IMR-90 (cell line): Measurements from ENCODE around the gene ZNF280C. TPM values are rescaled to one million over a fixed set of nuclear protein-coding genes. Genes with fewer than 3 reads are reported as not detected.

ENCODE experiments used
- ATAC-seq: fragments of 200-7000 bp; cut with Tn5 transposase; 2 replicates; pipeline ENCODE4 v1.9.1; 2020; ENCODE audit warnings: low read depth, mild to moderate bottlenecking, moderate library complexity
- BruUV-seq: library from RNA; stranded (reverse); fragments of 400-500 nt; replicated peaks from 2 replicates; lab custom pipeline; 2021; lab: Mats Ljungman, UMichigan
- CTCF ChIA-PET: fragments of 300-600 bp; formaldehyde crosslinking; extraction: SDS; loops from one replicate; lab custom pipeline; 2021; ENCODE audit warnings: antibody characterized with exemption; lab: Yijun Ruan, JAX
- POLR2A ChIA-PET: fragments of 300-600 bp; sonication (Branson Sonifier 250); formaldehyde crosslinking; loops from one replicate; lab custom pipeline; 2022; ENCODE audit warnings: antibody characterized with exemption; ENCODE audit not compliant: unreplicated experiment; lab: Charles Lee
- DNase-seq: peaks from one replicate; pipeline ENCODE4 v3.0.0; 2013
- H2AFZ ChIP-seq: replicated peaks from 2 replicates; pipeline ENCODE3; 2013; ENCODE audit warnings: low read length, mild to moderate bottlenecking; ENCODE audit not compliant: poor library complexity
- H2AK5ac ChIP-seq: 2 replicates; pipeline ENCODE4 v1.6.1; 2013; ENCODE audit warnings: low read depth, low read length, inconsistent platforms
- H2AK9ac ChIP-seq: replicated peaks from 2 replicates; pipeline ENCODE3; 2013; ENCODE audit warnings: mild to moderate bottlenecking, low read depth, low read length, moderate library complexity; ENCODE audit not compliant: poor library complexity
- H2BK120ac ChIP-seq: 2 replicates; pipeline ENCODE4 v1.6.1; 2013; ENCODE audit warnings: low read depth, low read length, inconsistent platforms
- H2BK15ac ChIP-seq: 3 replicates; pipeline ENCODE4 v1.6.1; 2013; ENCODE audit warnings: low read depth, low read length, inconsistent platforms
- H2BK20ac ChIP-seq: 2 replicates; pipeline ENCODE4 v1.6.1; 2013; ENCODE audit warnings: low read depth, mild to moderate bottlenecking, inconsistent platforms, low read length, moderate library complexity
- H2BK5ac ChIP-seq: 2 replicates; pipeline ENCODE4 v1.6.1; 2013; ENCODE audit warnings: mild to moderate bottlenecking, low read depth, low read length, inconsistent platforms; ENCODE audit not compliant: poor library complexity, severe bottlenecking
- H3K14ac ChIP-seq: replicated peaks from 2 replicates; pipeline ENCODE4 v1.6.1; 2013; ENCODE audit warnings: low read depth, low read length, inconsistent platforms
- H3K18ac ChIP-seq: 2 replicates; pipeline ENCODE4 v1.6.1; 2013; ENCODE audit warnings: low read depth, low read length, control low read depth
- H3K23ac ChIP-seq: 2 replicates; pipeline ENCODE4 v1.6.1; 2013; ENCODE audit warnings: low read depth, low read length, inconsistent platforms
- H3K27ac ChIP-seq: 2 replicates; pipeline ENCODE4 v1.5.1; 2013; ENCODE audit warnings: mild to moderate bottlenecking, control low read depth, low read length; ENCODE audit not compliant: insufficient read depth
- H3K27me3 ChIP-seq: 2 replicates; pipeline ENCODE4 v1.6.1; 2013; ENCODE audit warnings: low read length; ENCODE audit not compliant: control insufficient read depth, insufficient read depth
- H3K36me3 ChIP-seq: 2 replicates; pipeline ENCODE4 v1.6.1; 2013; ENCODE audit warnings: low read length, mixed read lengths; ENCODE audit not compliant: control insufficient read depth, insufficient read depth
- H3K4ac ChIP-seq: 2 replicates; pipeline ENCODE4 v1.6.1; 2013; ENCODE audit warnings: low read depth, low read length, inconsistent platforms
- H3K4me1 ChIP-seq: 2 replicates; pipeline ENCODE4 v1.6.1; 2013; ENCODE audit warnings: low read length, mixed read lengths; ENCODE audit not compliant: control insufficient read depth, insufficient read depth
- H3K4me2 ChIP-seq: 2 replicates; pipeline ENCODE4 v1.6.1; 2013; ENCODE audit warnings: low read depth, mild to moderate bottlenecking, control low read depth, low read length, moderate library complexity
- H3K4me3 ChIP-seq: 2 replicates; pipeline ENCODE4 v1.5.1; 2013; ENCODE audit warnings: low read depth, mild to moderate bottlenecking, control low read depth, low read length, moderate library complexity; ENCODE audit not compliant: insufficient read depth
- H3K56ac ChIP-seq: 2 replicates; pipeline ENCODE4 v1.6.1; 2013; ENCODE audit warnings: low read length, inconsistent platforms; ENCODE audit not compliant: insufficient read depth; ENCODE audit errors: extremely low read depth
- H3K79me1 ChIP-seq, 2 experiments: 2 replicates each; pipeline ENCODE4 v1.6.1; 2013; ENCODE audit warnings: low read length in 2 of 2, inconsistent platforms in 1 of 2, low read depth in 1 of 2
- H3K9ac ChIP-seq: 2 replicates; pipeline ENCODE4 v1.6.1; 2013; ENCODE audit warnings: low read depth, low read length, control low read depth
- H3K9me1 ChIP-seq: 2 replicates; pipeline ENCODE4 v1.6.1; 2013; ENCODE audit warnings: low read length, inconsistent platforms; ENCODE audit not compliant: insufficient read depth
- H3K9me3 ChIP-seq: 2 replicates; pipeline ENCODE4 v1.6.1; 2013; ENCODE audit warnings: low read length; ENCODE audit not compliant: control insufficient read depth, insufficient read depth
- H4K20me1 ChIP-seq: 2 replicates; pipeline ENCODE4 v1.6.1; 2013; ENCODE audit warnings: low read length, inconsistent platforms; ENCODE audit not compliant: insufficient read depth
- H4K5ac ChIP-seq: 2 replicates; pipeline ENCODE4 v1.6.1; 2013; ENCODE audit warnings: mild to moderate bottlenecking, low read depth, low read length, control low read depth
- H4K8ac ChIP-seq, 2 experiments: 2 replicates each; pipeline ENCODE4 v1.6.1; 2013; ENCODE audit warnings: low read depth in 2 of 2, low read length in 2 of 2, control low read depth in 1 of 2, inconsistent platforms in 1 of 2
- H4K91ac ChIP-seq: 2 replicates; pipeline ENCODE4 v1.6.1; 2013; ENCODE audit warnings: low read depth, low read length, inconsistent platforms; ENCODE audit not compliant: insufficient read depth
- CEBPB ChIP-seq: IDR thresholded peaks from 2 replicates; pipeline ENCODE4 v1.6.1; 2012; ENCODE audit warnings: low read depth, low read length, improper control_type of control experiment
- CTCF ChIP-seq: conservative IDR thresholded peaks from 2 replicates; pipeline ENCODE4 v1.5.1; 2012; ENCODE audit warnings: mild to moderate bottlenecking, low read depth, low read length, improper control_type of control experiment
- ELK1 ChIP-seq: fragments of 150-350 bp; IDR thresholded peaks from 2 replicates; pipeline ENCODE4 v1.6.1; 2016; ENCODE audit warnings: low read depth, mild to moderate bottlenecking, low read length, moderate library complexity, borderline replicate concordance
- MAFK ChIP-seq: IDR thresholded peaks from 2 replicates; pipeline ENCODE4 v1.6.1; 2012; ENCODE audit warnings: low read depth, low read length, improper control_type of control experiment
- MAZ ChIP-seq: IDR thresholded peaks from 2 replicates; pipeline ENCODE4 v1.6.1; 2012; ENCODE audit warnings: low read depth, mild to moderate bottlenecking, low read length, improper control_type of control experiment, moderate library complexity, borderline replicate concordance
- MXI1 ChIP-seq: IDR thresholded peaks from 2 replicates; pipeline ENCODE4 v1.6.1; 2012; ENCODE audit warnings: low read depth, mild to moderate bottlenecking, low read length, moderate library complexity, borderline replicate concordance
- NFE2L2 ChIP-seq: fragments of 150-350 bp; IDR thresholded peaks from 2 replicates; pipeline ENCODE4 v1.6.1; 2016; ENCODE audit warnings: low read depth, mild to moderate bottlenecking, low read length
- RAD21 ChIP-seq: IDR thresholded peaks from 2 replicates; pipeline ENCODE4 v1.6.1; 2012; ENCODE audit warnings: low read length, improper control_type of control experiment
- RCOR1 ChIP-seq: IDR thresholded peaks from 2 replicates; pipeline ENCODE4 v1.6.1; 2012; ENCODE audit warnings: mild to moderate bottlenecking, low read length, improper control_type of control experiment; ENCODE audit not compliant: insufficient replicate concordance
- RFX5 ChIP-seq: IDR thresholded peaks from 2 replicates; pipeline ENCODE4 v1.8.0; 2012; ENCODE audit warnings: low read depth, mild to moderate bottlenecking, low read length, moderate library complexity
- SMC3 ChIP-seq: fragments of 150-350 bp; IDR thresholded peaks from 2 replicates; pipeline ENCODE4 v1.6.1; 2016; ENCODE audit warnings: low read depth, mild to moderate bottlenecking, antibody characterized with exemption, low read length, moderate library complexity
- USF2 ChIP-seq: fragments of 150-350 bp; IDR thresholded peaks from 2 replicates; pipeline ENCODE4 v1.6.1; 2017; ENCODE audit warnings: mild to moderate bottlenecking, antibody characterized with exemption, low read length, low read depth
- WGBS, 2 experiments: methylation state at CpG; one replicate each; pipeline versions ENCODE4 v1.1.5 to v1.1.7; 2013; ENCODE audit warnings: missing lambda C conversion rate in 2 of 2; ENCODE audit not compliant: insufficient read length in 1 of 2; ENCODE audit errors: extremely low coverage in 2 of 2; 5-methylcytosine and 5-hydroxymethylcytosine counted together
- dilution Hi-C: fragments of 300-500 bp; cut with HindIII; formaldehyde crosslinking; loops from one replicate; pipeline ENCODE4 v1.14.3; 2018; ENCODE audit warnings: low sequenced_read_pairs; ENCODE audit not compliant: unreplicated experiment
- in situ Hi-C: fragments of 300-500 bp; cut with MboI; formaldehyde crosslinking; loops from 3 replicates; pipeline ENCODE4 v1.14.3; 2019; ENCODE audit warnings: low sequenced_read_pairs, inconsistent platforms, mixed read lengths
- intact Hi-C: fragments of 100-400 bp; cut with micrococcal nuclease; formaldehyde crosslinking; loops from 2 replicates; pipeline ENCODE4 v1.10.0; 2022
- polyA plus RNA-seq, 3 experiments: library from polyadenylated mRNA; depleted of rRNA; stranded (reverse); fragments of >200 nt; gene quantifications; 2 replicates each; pipeline ENCODE4 v1.2.3, GENCODE V29; 2012; ENCODE audit warnings: low replicate concordance in 1 of 3
- total RNA-seq: library from RNA; depleted of rRNA; stranded (reverse); fragments of >200 nt; gene quantifications from 2 replicates; pipeline ENCODE4 v1.2.3, GENCODE V29; 2012

ZNF280C gene
- total and polyA plus RNA-seq, 2 of the 4 experiments (the other 2 are of a cell fraction): 3.1 to 4.5 TPM

- no peak overlapping the region for H2BK20ac ChIP-seq
- peak overlapping the region; percentile 91 for H2AK9ac ChIP-seq
- H3K23ac ChIP-seq: peak overlapping the region; percentile 71; the same call in 1 of the 2 replicates
- no peaks in the 10 kb centered on the region for H3K9me3 ChIP-seq
- peak overlapping the region; percentile 91 for H3K4me3 ChIP-seq
- TF ChIP-seq MAFK: no peak
- no peak for TF ChIP-seq CTCF
- TF ChIP-seq NFE2L2: no peak
- TF ChIP-seq MAZ: no peak
- TF ChIP-seq RFX5: no peak
- TF ChIP-seq MXI1: no peak
- no peak for TF ChIP-seq CEBPB
- TF ChIP-seq SMC3: no peak
- TF ChIP-seq USF2: no peak
- no peak for TF ChIP-seq ELK1
- no peak for TF ChIP-seq RAD21
- no peak for TF ChIP-seq RCOR1
- H4K5ac ChIP-seq: no peak overlapping the region
- H2BK120ac ChIP-seq: no peak overlapping the region
- H3K56ac ChIP-seq: peak overlapping the region; percentile 82; the same call in 1 of the 2 replicates
- peak overlapping the region; percentile 67 for H3K4ac ChIP-seq
- CTCF ChIA-PET: interaction anchor here (1.0 kb wide), 1 partner anchor 21 kb away, joined by 3 read pairs; no protein-coding TSS in a partner anchor
- intact Hi-C loops: loop anchor here (2.0 to 10.0 kb wide), 2 partner anchors 71 to 127 kb away; partner anchors contain the start of gene SLC25A14
- H3K9ac ChIP-seq: peak overlapping the region; percentile 88
- H3K9me1 ChIP-seq: no peaks in the 10 kb centered on the region
- peak overlapping the region; percentile 80 for H3K27ac ChIP-seq
- no peaks in the 10 kb centered on the region; the same call in 1 of the 2 replicates for H3K27me3 ChIP-seq
- POLR2A ChIA-PET: no interaction called here
- H3K14ac ChIP-seq: peak overlapping the region; percentile 84; the same call in 1 of the 2 replicates
- H3K36me3 ChIP-seq: no peaks in the 10 kb centered on the region
- DNase-seq (no peak), ATAC-seq (peak; percentile 8)
- 50% methylated on average over 2 of the region's 13 CpGs; no CpG with 5 or more reads in 1 of the 2 experiments for WGBS, 2 experiments
- dilution Hi-C loops: no loop called here
- no peaks in the 10 kb centered on the region for H4K20me1 ChIP-seq
- TSS peak; percentile 48 for BruUV-seq
- peak overlapping the region; percentile 64 for H2BK5ac ChIP-seq
- H3K4me2 ChIP-seq: peak overlapping the region; percentile 89
- no peak overlapping the region for H4K91ac ChIP-seq
- 0 out of 4 replicates have a peak overlapping the region, but pooled peaks of 1 of the 2 experiments have one; percentile 38 for H4K8ac ChIP-seq
- H2AFZ ChIP-seq: peak overlapping the region; percentile 90
- H3K18ac ChIP-seq: no peak overlapping the region
- 0 out of 2 replicates have a peak overlapping the region, but pooled peaks have one; percentile 9 for H2AK5ac ChIP-seq
- in situ Hi-C loops: loop anchor here (25.0 kb wide), 1 partner anchor 644 kb away; the partner anchor contains the start of gene ENOX2
- no peak overlapping the region for H2BK15ac ChIP-seq
- H3K4me1 ChIP-seq: no peaks in the 10 kb centered on the region
- no peaks in the 10 kb centered on the region; a peak in 1 of 4 replicates for H3K79me1 ChIP-seq
Observed at GRCh38 chrX:130267956-130268448, 697 bp downstream of the ZNF280C start.
